OCI-LY7 (cell line): Measurements from ENCODE around the gene JAKMIP3.

Experiments used
- EZH2phosphoT487 ChIP-seq: fragments of 200-600 bp; sonication (generic); IDR thresholded peaks from 2 replicates; pipeline ENCODE4 v1.6.1; 2018; ENCODE audit warnings: low read depth, borderline replicate concordance, mild to moderate bottlenecking, mixed run types, antibody characterized with exemption, low read length, moderate library complexity, mixed read lengths
- TF ChIP-seq, protein P1 (sequence below): fragments of 200-600 bp; sonication (generic); conservative IDR thresholded peaks from 2 replicates; pipeline ENCODE4 v1.5.1; 2014; ENCODE audit warnings: mild to moderate bottlenecking, antibody characterized with exemption, low read length, moderate library complexity, mixed read lengths

DNA sequence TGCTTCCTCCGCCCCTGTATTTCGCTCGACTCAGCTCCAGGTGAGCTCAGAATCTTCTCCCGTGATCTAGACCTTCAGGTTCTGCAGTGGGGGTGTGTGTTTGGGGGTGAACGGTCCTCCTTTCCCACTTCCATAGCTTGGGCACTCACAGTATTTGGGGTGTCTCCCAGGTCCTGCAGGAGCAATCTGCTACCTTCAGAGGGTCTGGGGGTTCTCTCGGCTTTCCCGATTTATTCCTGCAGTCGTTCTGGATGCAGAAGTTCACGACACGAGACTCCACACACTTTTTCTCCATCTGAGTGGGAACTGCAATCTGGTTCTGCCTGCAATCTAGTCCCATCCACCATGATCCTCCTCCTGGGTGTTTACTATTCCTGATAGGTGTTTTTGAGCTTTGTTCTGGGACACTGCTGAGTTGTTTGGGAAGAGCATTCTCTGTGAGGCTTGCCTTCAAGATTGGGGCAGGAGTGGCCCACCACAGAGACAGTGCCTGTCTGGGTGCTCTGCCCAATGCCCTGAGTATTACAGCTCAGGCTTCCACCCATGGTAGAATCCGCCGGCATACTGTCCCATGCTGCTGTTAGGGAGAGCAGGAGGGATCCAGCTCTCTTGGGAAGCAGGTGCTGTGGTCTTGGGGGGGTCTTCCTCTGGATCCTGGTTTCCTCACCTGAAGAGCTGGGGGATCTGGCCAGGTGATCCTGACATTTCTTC, 29.8 kb downstream of the JAKMIP3 start:
- TF ChIP-seq, protein P1, sequence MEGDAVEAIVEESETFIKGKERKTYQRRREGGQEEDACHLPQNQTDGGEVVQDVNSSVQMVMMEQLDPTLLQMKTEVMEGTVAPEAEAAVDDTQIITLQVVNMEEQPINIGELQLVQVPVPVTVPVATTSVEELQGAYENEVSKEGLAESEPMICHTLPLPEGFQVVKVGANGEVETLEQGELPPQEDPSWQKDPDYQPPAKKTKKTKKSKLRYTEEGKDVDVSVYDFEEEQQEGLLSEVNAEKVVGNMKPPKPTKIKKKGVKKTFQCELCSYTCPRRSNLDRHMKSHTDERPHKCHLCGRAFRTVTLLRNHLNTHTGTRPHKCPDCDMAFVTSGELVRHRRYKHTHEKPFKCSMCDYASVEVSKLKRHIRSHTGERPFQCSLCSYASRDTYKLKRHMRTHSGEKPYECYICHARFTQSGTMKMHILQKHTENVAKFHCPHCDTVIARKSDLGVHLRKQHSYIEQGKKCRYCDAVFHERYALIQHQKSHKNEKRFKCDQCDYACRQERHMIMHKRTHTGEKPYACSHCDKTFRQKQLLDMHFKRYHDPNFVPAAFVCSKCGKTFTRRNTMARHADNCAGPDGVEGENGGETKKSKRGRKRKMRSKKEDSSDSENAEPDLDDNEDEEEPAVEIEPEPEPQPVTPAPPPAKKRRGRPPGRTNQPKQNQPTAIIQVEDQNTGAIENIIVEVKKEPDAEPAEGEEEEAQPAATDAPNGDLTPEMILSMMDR = no peak
- no peak for TF ChIP-seq EZH2phosphoT487
